ENCODE measurements around the gene HDAC9.

Gene HDAC9

GRCh38 chr7:19009241-19009935 lies 513.8 kb downstream of the HDAC9 start:
- no peaks in the 10 kb centered on the region for H3K36me3 ChIP-seq (ENCODE audit: control insufficient read depth, insufficient read depth, low read length)
- no peaks in the 10 kb centered on the region for H3K9me3 ChIP-seq (ENCODE audit: control insufficient read depth, insufficient read depth, low read length)
- H3K27me3 ChIP-seq (ENCODE audit: control insufficient read depth, insufficient read depth, low read length): no peaks in the 10 kb centered on the region
- H3K9ac ChIP-seq (ENCODE audit: low read depth, low read length): no peak overlapping the region
- H3K4me1 ChIP-seq (ENCODE audit: control insufficient read depth, insufficient read depth, low read length): no peaks in the 10 kb centered on the region
- no peak overlapping the region for H3K4me3 ChIP-seq (ENCODE audit: low read depth, low read length)

DNA sequence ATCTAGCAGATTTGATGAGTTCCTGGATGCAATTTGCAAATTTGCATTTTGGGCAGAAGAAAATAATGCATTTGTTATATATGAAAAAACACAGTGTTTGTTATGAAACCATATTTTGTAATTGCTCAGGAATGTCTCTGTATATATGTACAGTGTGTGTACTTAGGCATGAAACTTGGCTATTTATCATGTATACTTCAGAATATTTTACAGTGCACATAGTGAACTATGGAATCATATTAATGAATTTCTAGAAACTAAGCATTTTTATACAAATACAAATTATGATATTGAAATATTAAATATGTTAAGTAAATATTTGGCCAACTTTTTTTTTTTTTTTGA lies 514.4 kb downstream of the HDAC9 start:
- Histone ChIP-seq H3K4me3 (ENCODE audit: low read depth, low read length) (no peak overlapping the region), H3K27me3 (ENCODE audit: control insufficient read depth, insufficient read depth, low read length) (no peaks in the 10 kb centered on the region), H3K9me3 (ENCODE audit: control insufficient read depth, insufficient read depth, low read length) (no peaks in the 10 kb centered on the region)

DNA sequence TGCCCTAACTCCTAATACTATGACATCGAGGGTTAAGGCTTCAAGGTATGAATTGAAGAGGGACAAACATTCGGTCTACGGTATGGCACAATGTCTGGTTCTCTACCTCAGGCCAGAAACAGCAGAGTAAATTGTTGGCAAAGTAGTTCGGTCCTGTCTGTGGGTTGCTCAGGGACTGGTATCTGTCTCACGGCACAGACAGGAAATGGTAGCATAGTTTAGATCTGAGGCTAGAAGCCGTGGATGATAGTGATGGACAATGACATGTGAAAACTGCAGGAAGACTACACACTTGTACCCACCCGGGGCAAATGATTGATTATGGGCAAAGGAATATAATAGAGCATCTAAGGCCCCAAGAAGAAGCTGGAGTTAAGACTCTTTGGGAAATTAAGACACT lies 515.7 kb downstream of the HDAC9 start:
- H3K36me3 ChIP-seq (ENCODE audit: control insufficient read depth, insufficient read depth, low read length): no peaks in the 10 kb centered on the region
- no peaks in the 10 kb centered on the region for H3K27me3 ChIP-seq (ENCODE audit: control insufficient read depth, insufficient read depth, low read length)
- H3K9ac ChIP-seq (ENCODE audit: low read depth, low read length): no peak overlapping the region
- no peaks in the 10 kb centered on the region for H3K4me1 ChIP-seq (ENCODE audit: control insufficient read depth, insufficient read depth, low read length)
- H3K9me3 ChIP-seq (ENCODE audit: control insufficient read depth, insufficient read depth, low read length): no peaks in the 10 kb centered on the region
- H3K4me3 ChIP-seq (ENCODE audit: low read depth, low read length): no peak overlapping the region

More for the DNA sequence above, 514.4 kb downstream of the HDAC9 start:
- Histone ChIP-seq H3K36me3 (ENCODE audit: control insufficient read depth, insufficient read depth, low read length) (no peaks in the 10 kb centered on the region), H3K4me1 (ENCODE audit: control insufficient read depth, insufficient read depth, low read length) (no peaks in the 10 kb centered on the region), H3K9ac (ENCODE audit: low read depth, low read length) (no peak overlapping the region)

DNA sequence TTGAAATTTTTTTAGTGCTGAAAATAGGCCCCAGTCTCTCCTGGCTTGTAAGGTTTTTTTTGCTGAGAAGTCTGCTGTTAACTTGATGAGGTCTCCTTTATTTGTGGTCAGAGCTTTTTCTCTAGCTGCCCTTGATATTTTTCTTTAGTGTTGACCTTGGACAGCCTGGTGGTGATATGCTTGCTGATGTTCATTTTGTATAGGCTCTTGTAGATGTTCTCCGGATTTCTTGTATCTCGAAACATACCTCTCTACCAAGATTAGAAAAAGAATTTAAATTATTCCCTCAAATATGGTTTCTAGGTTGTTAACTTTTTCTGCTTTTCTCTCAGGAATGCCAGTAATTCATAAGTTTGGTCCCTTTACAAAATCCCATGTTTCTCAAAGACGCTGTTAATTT lies 519.5 kb downstream of the HDAC9 start:
- H3K9ac ChIP-seq (ENCODE audit: low read depth, low read length): no peak overlapping the region
- no peaks in the 10 kb centered on the region for H3K27me3 ChIP-seq (ENCODE audit: control insufficient read depth, insufficient read depth, low read length)
- H3K9me3 ChIP-seq (ENCODE audit: control insufficient read depth, insufficient read depth, low read length): no peaks in the 10 kb centered on the region
- H3K36me3 ChIP-seq (ENCODE audit: control insufficient read depth, insufficient read depth, low read length): no peaks in the 10 kb centered on the region
- H3K4me1 ChIP-seq (ENCODE audit: control insufficient read depth, insufficient read depth, low read length): no peaks in the 10 kb centered on the region
- H3K4me3 ChIP-seq (ENCODE audit: low read depth, low read length): no peak overlapping the region

DNA sequence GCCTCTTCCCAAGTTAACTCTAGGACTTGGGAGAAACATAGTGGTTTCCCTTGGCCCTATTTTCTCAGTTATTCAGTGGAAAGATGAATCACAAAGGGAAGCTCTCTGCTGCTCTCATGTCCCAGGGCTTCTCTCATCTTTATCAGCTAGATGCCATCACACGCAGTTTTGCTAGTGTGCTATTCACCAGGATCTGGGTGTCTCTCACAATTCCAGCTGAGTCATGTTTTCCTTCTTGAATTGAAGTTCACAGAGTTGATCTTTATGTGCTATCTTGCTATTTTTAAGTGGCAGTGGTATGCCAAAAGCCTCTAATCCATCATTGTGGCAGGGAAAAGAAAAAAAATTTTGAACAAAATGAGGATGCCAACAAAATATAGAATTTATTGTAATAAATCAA lies 520.6 kb downstream of the HDAC9 start:
- no peak overlapping the region for H3K4me3 ChIP-seq (ENCODE audit: low read depth, low read length)
- no peak overlapping the region for H3K9ac ChIP-seq (ENCODE audit: low read depth, low read length)
- H3K9me3 ChIP-seq (ENCODE audit: control insufficient read depth, insufficient read depth, low read length): no peaks in the 10 kb centered on the region
- H3K36me3 ChIP-seq (ENCODE audit: control insufficient read depth, insufficient read depth, low read length): no peaks in the 10 kb centered on the region
- no peaks in the 10 kb centered on the region for H3K27me3 ChIP-seq (ENCODE audit: control insufficient read depth, insufficient read depth, low read length)
- no peaks in the 10 kb centered on the region for H3K4me1 ChIP-seq (ENCODE audit: control insufficient read depth, insufficient read depth, low read length)

GRCh38 chr7:19017374-19017773 lies 521.8 kb downstream of the HDAC9 start:
- H3K4me3 ChIP-seq (ENCODE audit: low read depth, low read length): no peak overlapping the region
- H3K27me3 ChIP-seq (ENCODE audit: control insufficient read depth, insufficient read depth, low read length): no peaks in the 10 kb centered on the region
- H3K9me3 ChIP-seq (ENCODE audit: control insufficient read depth, insufficient read depth, low read length): no peaks in the 10 kb centered on the region
- no peaks in the 10 kb centered on the region for H3K4me1 ChIP-seq (ENCODE audit: control insufficient read depth, insufficient read depth, low read length)
- H3K36me3 ChIP-seq (ENCODE audit: control insufficient read depth, insufficient read depth, low read length): no peaks in the 10 kb centered on the region
- H3K9ac ChIP-seq (ENCODE audit: low read depth, low read length): no peak overlapping the region

DNA sequence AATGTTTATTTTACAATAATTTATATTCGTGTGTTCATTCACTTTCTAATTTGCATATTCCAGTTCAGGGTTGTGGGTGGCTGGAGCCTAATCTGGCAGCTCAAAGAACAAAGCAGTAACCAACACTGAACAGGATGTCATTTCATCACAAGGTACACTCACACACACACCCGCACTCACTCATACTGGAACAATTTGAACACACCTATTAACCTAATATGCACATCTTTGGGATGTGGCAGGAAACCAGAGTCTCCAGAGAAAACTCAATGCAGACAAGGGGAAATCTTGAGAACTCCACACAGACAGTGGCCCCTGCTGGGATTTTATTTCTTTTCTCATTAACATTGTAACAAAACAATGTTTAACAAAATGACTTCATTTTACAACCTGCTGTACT lies 524.5 kb downstream of the HDAC9 start:
- Histone ChIP-seq H3K36me3 (ENCODE audit: control insufficient read depth, insufficient read depth, low read length) (no peaks in the 10 kb centered on the region), H3K9ac (ENCODE audit: low read depth, low read length) (no peak overlapping the region), H3K4me3 (ENCODE audit: low read depth, low read length) (no peak overlapping the region), H3K9me3 (ENCODE audit: control insufficient read depth, insufficient read depth, low read length) (no peaks in the 10 kb centered on the region), H3K4me1 (ENCODE audit: control insufficient read depth, insufficient read depth, low read length) (no peaks in the 10 kb centered on the region), H3K27me3 (ENCODE audit: control insufficient read depth, insufficient read depth, low read length) (no peaks in the 10 kb centered on the region)

GRCh38 chr7:19020711-19021110 lies 525.2 kb downstream of the HDAC9 start:
- H3K36me3 ChIP-seq (ENCODE audit: control insufficient read depth, insufficient read depth, low read length): no peaks in the 10 kb centered on the region
- no peaks in the 10 kb centered on the region for H3K9me3 ChIP-seq (ENCODE audit: control insufficient read depth, insufficient read depth, low read length)
- H3K27me3 ChIP-seq (ENCODE audit: control insufficient read depth, insufficient read depth, low read length): no peaks in the 10 kb centered on the region
- H3K4me3 ChIP-seq (ENCODE audit: low read depth, low read length): no peak overlapping the region
- H3K9ac ChIP-seq (ENCODE audit: low read depth, low read length): no peak overlapping the region
- H3K4me1 ChIP-seq (ENCODE audit: control insufficient read depth, insufficient read depth, low read length): no peaks in the 10 kb centered on the region

GRCh38 chr7:19023477-19023876 lies 527.9 kb downstream of the HDAC9 start:
- H3K36me3 ChIP-seq (ENCODE audit: control insufficient read depth, insufficient read depth, low read length): no peaks in the 10 kb centered on the region
- H3K4me3 ChIP-seq (ENCODE audit: low read depth, low read length): no peak overlapping the region
- no peaks in the 10 kb centered on the region for H3K4me1 ChIP-seq (ENCODE audit: control insufficient read depth, insufficient read depth, low read length)

DNA sequence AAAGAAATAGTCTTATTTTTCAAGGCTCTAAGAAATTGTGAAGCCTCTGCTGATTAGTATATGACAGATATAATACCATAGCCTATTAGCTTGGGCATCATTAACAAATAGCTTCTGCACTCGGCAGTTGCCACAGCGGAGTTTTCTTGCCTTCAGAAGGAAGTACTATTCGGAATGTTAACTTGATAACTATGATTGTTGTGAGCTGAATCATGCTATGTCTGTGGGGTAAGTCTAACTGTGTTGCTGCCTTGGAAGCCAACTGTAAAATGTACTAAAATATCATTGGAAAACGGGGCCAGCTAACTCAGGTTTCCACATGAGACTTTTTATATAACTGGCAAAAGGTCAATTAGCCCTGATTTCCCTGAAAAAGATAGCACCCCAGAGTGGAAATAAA lies 528.7 kb downstream of the HDAC9 start:
- Histone ChIP-seq H3K9me3 (ENCODE audit: control insufficient read depth, insufficient read depth, low read length) (no peaks in the 10 kb centered on the region), H3K27me3 (ENCODE audit: control insufficient read depth, insufficient read depth, low read length) (no peaks in the 10 kb centered on the region), H3K4me3 (ENCODE audit: low read depth, low read length) (no peak overlapping the region), H3K9ac (ENCODE audit: low read depth, low read length) (no peak overlapping the region), H3K4me1 (ENCODE audit: control insufficient read depth, insufficient read depth, low read length) (no peaks in the 10 kb centered on the region), H3K36me3 (ENCODE audit: control insufficient read depth, insufficient read depth, low read length) (no peaks in the 10 kb centered on the region)

More at GRCh38 chr7:19023477-19023876, 527.9 kb downstream of the HDAC9 start:
- Histone ChIP-seq H3K27me3 (ENCODE audit: control insufficient read depth, insufficient read depth, low read length) (no peaks in the 10 kb centered on the region), H3K9ac (ENCODE audit: low read depth, low read length) (no peak overlapping the region), H3K9me3 (ENCODE audit: control insufficient read depth, insufficient read depth, low read length) (no peaks in the 10 kb centered on the region)

DNA sequence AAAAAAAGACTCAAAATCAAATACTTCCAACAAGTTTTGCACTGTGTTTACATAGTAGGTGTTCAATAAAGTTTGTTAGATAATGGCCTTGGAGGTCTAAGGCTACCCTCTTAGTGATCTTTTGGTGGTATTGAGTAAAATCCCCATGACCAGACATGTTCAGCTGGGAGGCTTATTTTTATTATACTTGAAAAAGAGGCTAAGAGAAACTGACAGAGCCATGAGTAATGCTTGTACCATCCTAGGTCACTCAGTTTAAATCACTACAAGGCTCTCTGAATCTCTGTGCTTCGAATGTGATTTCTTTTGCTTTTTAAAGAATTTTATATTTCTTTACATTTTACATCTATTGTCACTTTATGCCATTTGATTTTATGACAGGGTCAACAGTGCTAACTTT lies 531.3 kb downstream of the HDAC9 start:
- Histone ChIP-seq H3K9ac (ENCODE audit: low read depth, low read length) (no peak overlapping the region), H3K36me3 (ENCODE audit: control insufficient read depth, insufficient read depth, low read length) (no peaks in the 10 kb centered on the region), H3K9me3 (ENCODE audit: control insufficient read depth, insufficient read depth, low read length) (no peaks in the 10 kb centered on the region), H3K4me3 (ENCODE audit: low read depth, low read length) (no peak overlapping the region), H3K27me3 (ENCODE audit: control insufficient read depth, insufficient read depth, low read length) (no peaks in the 10 kb centered on the region), H3K4me1 (ENCODE audit: control insufficient read depth, insufficient read depth, low read length) (no peaks in the 10 kb centered on the region)

DNA sequence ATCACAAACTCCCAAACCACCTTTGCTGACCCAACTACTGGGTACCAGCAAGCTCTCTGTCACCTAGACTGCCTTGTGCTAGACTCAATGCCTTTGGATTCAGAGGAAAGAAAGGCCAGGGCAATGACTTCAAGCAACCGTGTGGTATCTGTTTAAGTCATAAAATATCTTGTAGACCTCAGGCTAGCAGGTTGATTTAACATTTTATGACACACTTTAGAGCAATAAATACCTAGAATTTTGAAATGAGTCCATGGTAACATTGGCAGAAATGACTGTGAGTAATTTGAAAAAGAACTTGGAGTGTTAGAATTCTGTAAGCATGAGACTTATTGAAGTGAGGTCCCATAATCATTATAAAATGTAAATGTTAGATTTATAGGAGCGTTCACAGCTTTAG lies 534.7 kb downstream of the HDAC9 start:
- Histone ChIP-seq H3K9me3 (ENCODE audit: control insufficient read depth, insufficient read depth, low read length) (no peaks in the 10 kb centered on the region), H3K9ac (ENCODE audit: low read depth, low read length) (no peak overlapping the region), H3K4me3 (ENCODE audit: low read depth, low read length) (no peak overlapping the region)

More for the DNA sequence above, 534.7 kb downstream of the HDAC9 start:
- Histone ChIP-seq H3K4me1 (ENCODE audit: control insufficient read depth, insufficient read depth, low read length) (no peaks in the 10 kb centered on the region), H3K27me3 (ENCODE audit: control insufficient read depth, insufficient read depth, low read length) (no peaks in the 10 kb centered on the region), H3K36me3 (ENCODE audit: control insufficient read depth, insufficient read depth, low read length) (no peaks in the 10 kb centered on the region)
